ENCODE measurements around the gene SPATA19.

The SPATA19 gene

DNA sequence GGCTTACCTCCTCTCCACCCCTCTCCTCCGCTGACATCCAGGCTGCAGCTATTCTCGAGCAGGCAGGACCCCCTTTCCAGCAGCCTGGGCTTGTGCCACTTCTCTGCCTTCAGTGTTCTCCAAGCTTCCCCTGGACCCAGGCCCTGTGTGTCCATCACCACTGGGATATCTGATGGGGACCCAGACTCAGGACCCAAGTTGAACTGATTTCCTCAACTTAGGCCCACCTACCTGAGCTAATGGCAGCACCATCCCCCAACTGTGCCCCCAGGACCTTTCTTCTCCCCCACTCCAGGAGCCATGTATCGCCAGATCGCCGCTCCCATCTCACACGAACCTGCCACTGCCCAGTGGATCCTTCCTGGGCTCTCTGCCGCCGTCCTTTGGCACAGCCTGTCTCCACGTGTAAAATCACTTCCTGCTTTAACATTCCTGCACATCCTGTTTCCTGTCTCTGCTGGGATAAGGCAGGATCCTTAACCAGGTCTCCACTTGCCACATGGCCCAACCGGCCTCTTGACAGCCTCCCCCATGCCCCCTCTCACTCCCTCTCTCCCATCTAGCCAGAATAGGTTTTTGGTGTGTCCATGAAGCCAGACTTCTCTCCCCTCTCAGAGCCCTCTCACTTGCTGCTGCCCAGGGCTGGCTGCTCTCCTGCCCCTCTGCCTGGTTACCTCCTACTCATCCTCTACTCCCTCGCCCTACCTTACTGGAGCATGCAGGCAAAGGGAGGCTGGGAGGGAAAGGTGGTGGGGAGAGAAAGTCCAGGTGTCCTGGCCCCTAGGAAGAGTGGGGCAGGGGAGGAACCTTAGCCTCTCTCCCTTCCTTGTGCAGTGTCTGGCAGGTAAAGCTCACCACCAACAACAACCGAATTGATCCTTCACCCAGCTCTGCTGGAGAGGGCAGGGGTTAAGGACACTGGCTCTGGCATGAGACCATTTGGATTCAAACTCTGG lies 9.4 kb downstream of the SPATA19 start:
- DNase-seq (ENCODE audit: low read depth) = no peak

DNA sequence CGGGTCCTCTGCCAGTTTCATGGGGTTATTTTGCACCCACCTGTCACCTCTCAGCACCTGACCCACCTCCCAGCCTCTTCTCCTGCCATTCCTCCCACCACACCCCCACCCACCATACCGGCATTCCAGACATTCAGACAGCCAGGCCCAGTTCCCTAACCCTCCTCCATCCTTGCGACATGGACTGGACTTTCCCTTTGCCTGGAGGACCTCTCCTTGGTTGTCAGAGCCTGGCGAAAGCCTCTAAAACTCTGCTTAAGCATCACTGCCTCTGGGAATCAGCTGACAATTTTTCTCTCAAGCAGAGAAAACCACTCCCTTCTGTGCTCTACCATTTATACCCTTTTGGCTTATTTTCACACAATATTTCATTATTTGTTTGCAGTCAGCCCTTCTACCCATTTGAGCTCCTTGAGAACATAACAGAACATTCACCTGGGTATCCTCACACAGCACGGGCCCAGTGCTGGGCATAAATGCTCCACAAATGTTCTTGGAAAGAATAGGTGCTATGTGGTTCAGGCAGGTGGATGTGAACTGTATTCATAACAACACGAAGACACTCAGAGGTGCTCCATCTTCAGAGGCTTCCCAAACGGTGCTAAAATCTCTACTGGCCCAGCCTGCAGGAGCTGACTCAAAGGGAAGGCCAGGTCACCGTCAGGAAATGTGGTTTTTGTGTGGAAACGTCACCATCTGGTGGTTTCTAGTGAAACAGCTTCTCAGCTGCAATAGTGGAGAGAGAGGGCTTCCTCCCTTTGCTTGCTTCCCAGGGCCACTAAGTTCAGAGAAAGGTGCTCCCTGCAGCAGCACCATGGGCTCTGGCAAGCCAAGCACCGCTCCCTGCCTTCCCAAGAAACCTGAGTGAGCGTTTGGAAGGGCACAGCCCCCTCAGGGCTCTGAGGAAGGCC lies 10.4 kb downstream of the SPATA19 start:
- DNase-seq (ENCODE audit: low read depth) = peak; percentile 45

DNA sequence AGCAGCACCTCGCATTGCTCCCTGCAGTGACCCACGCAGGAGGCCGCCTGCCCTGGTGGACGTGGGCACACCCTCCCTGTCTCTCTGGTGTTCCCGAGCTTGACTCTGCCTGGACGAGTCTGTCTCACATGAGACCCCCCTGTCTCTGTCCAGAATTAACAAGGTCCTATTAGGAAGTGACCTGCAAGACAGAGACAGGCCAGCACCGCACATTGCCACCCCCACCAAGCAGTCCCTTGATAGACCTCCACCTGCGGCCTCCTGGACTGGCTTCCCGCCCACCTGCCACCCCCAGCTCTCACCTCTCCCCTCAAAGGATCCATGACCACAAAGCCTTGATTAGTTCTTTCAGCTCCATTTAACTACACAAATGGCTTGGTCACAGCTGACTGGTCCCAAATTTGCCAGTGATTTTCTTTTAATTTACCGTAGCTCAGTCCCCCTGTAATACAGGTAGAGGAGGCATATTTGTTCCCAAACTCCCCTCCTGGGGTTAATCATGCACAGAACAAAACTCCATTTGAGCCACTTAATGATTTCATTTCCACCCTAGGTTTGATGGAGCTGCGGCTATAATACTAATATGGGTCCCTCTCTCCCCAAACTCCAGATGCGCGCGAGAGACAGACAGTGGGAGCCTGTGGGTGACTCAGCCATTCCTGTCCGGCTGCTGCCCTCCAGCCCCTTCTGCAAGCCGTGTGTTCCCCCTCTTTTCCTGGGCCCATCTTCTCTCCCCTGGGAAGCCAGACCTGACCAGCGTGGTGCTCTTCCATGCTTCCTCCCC lies 11.2 kb downstream of the SPATA19 start:
- DNase-seq (ENCODE audit: low read depth) = no peak

DNA sequence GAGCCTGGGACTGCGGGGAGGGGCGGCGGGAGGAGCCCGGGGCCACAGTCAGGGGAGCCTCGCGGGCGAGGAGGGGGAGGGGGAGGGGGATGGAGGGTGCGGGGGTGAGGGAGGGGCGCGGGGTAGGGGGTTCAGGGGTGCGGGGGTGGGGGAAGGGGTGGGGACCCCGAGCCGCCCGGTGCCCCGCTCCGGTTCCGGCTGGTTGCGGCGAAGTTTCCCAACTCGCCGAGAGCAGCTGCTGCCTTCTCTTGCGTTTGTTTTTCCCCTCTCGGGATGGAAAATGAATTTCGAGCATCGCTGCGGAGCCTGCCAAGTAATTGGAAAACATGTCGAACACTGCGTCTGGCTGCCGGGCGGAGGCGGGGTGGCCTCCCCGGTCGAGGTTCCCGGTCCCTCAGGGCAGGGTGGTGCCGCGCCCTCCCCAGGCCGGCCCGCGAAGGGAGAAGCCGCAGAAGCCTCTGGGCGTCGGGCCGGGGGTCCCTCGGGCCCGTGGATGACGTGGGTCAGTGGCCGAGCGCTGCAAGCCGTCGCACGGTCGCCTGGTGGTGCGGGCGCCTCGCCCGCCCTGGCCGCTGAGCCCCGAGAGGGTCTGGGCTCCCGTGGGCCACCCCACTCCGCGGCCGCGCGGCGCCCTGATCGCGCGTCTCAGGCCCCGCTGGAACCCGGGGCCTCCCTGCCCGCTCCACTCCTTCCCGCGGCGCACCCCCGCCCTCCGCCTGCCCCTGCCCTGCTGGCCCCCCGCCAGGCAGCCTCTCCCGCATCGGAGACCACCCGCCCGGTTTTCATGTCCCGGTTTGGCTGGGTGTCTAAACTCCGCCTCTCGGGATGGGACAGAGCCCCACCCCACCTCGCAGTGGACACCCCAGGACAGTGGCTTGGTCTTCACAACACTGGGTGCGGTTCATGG lies 12.1 kb downstream of the SPATA19 start:
- no peak for DNase-seq (ENCODE audit: low read depth)

DNA sequence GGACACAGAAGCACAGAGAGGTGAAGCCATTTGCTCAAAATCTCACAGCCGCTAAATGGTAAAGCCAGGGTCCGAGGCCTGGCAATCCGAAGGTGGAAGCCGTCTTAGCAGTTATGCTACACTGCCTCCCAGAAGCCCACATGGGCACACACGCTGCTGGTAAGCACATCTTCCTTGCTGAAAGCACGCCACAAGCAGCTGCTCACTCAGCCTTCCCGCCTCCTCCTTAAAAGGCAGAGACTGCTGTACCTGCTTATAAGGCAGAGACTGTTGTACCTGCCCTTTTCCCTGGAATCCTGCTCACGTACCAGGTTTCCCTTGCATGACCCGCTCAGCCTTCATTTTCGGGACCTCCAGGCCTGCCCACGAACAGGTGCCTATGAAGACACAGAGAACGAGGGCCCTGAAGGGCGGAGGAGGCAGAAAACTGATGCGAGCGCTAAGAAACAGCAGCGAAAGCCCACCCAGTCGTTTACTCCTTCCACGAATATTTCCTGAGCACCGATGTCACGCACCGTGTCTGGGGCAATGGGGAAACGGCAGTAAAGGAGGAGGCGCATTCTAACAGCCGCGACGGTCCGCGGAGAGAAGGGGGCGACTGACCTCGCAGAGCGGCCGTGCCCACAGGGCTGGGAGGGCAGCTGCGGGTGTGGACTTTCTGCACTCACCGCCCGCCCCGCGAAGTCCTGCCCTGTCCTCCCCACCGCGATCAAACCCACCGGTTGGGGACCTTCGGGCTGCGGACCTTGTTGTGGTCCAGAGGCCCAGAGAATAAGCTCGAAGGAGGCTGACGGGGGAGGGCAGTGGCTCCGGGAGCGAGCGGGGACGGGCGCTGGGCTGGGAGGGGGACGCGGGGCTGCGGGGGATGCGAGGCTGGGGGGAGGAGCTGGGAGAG lies 13.0 kb downstream of the SPATA19 start:
- DNase-seq (ENCODE audit: low read depth) = no peak

DNA sequence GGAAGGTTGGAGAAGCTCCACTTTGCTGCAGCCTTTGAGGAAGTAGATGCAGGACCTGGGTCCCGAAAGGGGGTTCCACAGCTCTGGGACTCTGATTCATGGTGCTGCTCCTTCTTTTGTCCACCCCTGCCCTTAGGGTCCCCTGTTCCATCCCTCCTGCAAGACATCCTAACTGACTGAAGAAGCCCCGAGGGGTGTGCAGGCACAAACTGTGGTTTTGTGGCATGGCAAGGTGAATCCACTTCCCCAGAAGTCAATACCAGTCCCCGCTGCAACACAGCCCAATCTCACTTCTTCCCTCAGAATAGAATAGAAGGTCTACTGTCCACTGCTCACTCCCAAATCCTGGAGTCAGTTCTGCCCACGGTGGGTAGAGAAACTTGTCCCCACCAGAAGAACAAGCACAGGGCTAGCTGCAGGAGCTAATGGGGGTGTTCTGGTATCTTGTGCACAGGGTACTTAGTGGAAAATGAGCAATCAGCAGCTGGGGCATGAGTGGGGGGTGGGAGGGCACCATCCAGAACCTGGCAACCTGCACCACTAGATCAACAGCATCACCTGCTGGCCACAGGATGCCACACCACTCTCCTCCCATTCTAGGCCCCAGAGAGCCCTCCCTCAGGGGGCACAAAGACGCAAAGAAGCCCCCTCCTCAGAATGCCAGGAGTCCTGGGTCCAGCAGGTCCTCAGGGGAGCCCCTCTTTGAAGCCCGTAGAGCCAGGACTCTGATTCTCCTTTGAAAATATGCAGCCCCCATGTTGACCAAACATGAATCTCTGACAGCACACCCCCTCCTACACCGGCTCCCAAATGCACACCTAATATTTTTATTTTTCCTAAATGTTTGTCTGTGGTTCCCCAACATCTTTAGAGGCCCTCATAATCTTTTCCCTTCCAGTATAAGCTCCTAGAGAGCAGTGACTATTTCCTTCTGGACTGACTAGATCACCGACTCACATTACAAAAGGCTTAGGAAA lies 14.1 kb downstream of the SPATA19 start:
- no peak for DNase-seq (ENCODE audit: low read depth)

DNA sequence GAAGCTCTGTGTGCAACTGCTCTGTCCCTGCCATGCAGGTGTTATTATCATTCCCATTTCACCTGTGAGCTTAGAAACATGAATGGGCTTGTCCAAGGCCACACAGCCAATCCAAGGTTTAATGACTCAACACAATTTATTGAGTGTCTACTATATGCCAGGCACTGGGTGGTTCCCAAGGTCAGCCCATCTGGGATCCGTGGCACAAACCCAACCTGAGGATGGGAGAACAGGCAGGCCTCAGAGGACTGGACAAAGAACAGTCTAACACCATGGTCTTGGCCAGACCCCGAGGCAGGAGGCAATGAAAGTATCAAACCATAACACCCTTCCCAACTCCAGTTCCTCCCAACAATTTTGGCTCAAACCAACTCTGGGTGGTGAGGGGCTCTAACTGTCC lies 15.7 kb downstream of the SPATA19 start:
- DNase-seq (ENCODE audit: low read depth) = no peak

DNA sequence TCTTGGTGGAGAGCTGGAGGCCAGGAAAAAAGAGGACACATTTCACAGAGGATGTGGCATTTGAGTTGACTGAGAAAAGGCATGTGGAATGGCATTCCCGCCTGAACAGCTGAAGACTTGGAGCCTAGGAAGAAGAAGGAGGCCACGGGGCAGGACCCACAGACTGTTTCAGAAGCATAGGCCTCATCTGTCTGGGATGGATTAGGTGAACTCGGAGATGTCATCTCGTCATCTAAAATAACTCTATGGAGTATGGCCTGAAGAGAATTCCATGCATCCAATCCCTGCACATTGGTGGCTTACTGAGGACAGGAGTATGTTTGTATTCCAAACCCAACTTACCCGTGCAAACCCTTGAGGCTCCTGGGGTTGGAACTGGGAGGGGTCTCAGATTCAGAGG lies 16.4 kb downstream of the SPATA19 start:
- DNase-seq (ENCODE audit: low read depth) = no peak

DNA sequence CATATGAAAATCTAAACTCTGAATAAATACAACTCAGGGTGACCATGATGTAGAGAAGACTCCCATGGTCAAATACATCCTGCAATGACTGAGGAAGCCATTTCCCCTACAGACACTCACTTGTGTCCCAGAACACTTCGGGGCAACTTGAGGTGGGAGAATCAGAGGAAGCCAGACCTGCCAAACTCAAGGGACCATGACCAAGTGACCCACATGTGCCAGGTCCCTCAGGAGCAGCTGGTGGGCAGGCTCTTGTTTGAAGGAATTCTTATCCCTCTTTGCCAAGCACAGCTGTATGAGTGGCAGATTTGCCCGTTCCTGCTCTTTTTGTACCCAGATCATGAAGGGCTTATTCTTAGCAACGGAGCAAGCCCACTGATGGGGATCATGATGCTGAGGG lies 17.8 kb downstream of the SPATA19 start:
- no peak for DNase-seq (ENCODE audit: low read depth)

DNA sequence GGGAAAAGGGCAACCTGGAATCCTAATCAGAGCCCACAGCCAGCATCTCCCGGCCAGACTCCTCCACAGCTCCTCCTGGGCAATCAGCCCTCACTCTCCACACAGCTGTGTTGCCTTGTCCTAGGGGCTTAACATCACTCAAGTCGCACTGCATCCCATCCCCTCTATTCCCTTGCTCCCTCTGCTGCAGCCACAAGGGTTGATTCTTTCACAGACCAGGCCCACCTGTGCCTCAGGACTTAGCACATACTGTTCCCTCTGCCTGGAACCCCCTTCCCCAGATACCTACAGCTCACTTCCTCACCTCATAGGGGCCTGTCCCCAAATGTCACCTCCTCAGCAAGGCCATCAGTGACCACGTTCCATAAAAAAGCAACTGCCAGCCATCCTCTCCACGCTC lies 18.4 kb downstream of the SPATA19 start:
- DNase-seq (ENCODE audit: low read depth) = no peak

DNA sequence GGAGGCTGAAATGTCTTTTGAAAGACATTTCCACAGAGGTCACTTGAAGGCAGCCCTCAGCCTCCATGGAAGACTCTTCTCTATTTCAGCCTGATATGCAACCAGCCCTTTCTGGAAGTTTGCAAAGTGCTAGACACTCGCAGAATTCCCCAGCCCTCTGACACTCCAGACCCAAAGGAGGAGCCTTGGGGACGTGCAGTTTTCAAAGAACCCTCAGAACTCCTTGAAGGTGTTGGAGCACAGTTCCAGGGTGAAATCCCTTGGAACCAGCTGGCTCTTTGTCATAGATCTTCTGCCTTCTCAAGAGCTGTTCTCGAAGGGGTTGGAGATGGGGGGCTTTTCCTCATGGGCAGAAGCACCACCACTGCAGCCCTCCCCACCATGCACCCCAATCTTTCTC lies 19.6 kb downstream of the SPATA19 start:
- no peak for DNase-seq (ENCODE audit: low read depth)

DNA sequence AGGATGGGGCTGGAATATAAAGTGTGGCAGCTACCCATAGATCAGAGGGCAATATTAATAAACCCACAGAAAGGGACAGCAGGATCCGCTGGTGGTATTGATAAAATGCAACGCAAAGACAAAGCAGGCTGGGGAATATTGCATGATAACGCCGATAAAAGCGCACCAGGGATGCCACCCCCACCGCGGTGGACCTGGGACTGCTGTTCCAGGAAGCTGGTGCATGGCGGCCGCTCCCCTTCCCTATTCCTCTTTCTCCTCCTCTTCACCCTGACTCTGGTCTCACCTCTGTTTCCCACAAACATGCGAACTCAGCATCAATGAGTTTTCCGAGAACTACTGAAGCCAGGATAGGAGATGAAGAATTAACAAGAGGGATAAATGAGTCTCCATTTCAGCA lies 20.2 kb downstream of the SPATA19 start:
- no peak for DNase-seq (ENCODE audit: low read depth)

DNA sequence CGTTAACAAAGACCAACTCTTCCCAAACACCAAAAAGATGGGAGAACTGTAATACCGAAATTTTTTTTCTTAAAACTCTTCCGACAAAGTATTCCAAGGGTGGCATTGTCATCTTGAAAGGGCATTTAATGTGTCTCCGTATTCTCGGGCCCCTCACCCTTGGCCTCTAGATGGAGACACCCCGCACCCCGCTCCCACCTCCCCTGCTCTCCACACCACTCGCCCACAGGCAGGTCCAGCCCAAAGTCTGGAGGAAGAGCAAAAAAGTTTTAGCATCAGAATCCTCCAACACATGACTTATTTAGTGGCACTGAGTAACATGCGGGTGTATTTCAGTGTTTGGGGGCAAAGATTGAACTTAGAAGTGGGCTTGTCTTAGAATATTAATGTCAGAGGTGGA lies 20.7 kb downstream of the SPATA19 start:
- no peak for DNase-seq (ENCODE audit: low read depth)

DNA sequence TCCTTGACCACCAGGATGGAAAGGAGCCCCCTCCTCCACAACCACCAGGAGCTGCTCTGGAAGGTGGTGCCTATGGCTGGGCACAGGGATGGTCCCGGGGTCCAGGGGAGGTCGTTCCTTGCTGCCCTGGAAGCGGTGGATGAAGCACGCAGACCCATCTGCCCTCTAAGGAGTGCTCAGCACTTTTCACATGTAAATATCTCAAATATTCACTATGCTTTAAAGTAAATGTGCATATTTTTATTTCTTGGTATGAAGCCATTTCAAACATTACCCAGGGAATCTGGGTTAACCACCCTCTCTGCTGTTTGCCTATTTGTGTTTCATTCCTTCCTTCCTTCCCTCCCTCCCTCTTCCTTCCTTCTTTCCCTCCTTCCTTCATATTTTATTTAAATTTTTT lies 21.7 kb downstream of the SPATA19 start:
- no peak for DNase-seq (ENCODE audit: low read depth)

DNA sequence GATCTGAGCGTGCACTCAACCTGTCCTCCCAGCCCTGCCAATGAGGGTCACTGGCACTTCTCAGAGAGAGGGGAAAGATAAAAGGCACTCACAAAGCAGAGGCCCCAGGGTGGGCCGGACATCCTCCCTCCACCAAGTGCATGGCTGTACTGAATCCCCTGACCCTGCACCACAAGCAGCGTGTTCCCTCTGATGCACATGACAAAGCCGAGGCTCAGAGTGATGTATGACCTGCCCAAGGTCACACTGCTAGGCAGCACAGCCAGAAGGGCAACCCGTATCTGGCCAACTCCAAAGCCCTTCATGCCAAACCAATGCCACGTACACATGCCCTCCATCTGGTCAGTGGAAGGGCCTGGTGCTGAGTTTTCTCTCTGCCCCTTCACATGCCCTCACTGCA lies 22.1 kb downstream of the SPATA19 start:
- no peak for DNase-seq (ENCODE audit: low read depth)

DNA sequence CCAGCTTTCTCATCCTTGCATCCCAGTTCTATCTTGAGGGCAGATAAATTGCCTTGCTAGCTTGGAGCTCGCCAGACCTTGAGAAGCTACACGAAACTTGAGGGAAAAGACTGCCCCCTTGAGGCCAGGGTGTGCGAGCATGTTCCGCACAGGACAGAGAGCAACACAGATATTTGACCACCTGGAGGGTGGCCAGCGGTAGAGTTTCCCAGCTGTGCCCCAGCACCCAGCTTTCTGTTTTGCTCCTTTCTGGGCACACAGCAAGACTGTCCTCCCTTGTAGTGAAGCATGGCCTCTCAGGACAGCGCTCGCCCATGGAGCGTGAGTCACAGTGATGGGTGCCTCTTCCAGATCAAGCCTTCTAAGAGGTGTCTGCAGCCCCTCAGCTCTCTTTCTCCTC lies 23.5 kb downstream of the SPATA19 start:
- no peak for DNase-seq (ENCODE audit: low read depth)

DNA sequence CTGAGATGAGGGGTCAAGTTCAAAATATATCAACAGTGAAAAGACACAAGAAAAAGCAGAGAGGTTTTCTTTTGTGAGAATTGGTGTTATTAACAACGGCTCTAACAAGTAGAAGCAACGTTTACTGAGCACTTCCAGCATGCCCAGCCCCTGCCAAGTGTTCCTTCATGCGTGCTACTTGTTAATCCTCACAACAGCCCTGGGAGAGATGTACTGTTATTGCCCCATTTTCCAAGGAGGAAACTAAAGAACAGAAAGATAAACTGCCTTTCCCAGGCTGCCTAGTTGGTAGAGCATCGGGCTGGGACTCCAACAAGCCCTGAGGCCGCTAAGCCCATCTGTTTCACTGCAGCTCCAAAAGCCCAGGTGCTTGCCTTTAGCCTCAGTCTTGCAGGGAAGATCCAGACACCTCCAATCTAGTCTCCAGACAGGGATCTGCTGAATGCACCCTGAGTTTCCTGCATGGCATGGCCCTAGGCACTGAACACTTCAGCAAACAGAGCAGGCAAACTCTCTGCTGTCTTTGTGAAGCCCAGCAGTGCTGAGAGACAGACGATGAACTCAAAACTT lies 25.5 kb downstream of the SPATA19 start:
- DNase-seq (ENCODE audit: low read depth) = no peak

DNA sequence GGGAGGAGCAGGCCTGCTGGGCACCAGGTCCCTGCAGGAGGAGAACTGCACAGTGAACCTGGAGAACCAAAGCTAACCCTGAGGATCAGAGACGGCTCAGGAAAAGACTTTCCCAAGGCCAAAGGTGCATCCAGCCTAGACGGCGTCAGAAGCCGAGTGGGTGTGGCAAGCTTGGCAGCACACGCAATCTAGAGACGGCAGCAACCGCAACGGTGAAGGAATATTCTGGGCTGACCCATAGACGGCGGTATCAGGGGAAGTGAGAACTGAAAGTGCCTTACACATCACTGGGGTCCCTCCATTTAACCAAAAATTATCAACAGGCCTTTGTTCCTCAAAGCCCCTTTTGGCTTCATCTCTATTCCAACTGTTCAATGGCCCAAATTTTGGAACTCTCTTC lies 26.2 kb downstream of the SPATA19 start:
- DNase-seq (ENCODE audit: low read depth) = no peak

DNA sequence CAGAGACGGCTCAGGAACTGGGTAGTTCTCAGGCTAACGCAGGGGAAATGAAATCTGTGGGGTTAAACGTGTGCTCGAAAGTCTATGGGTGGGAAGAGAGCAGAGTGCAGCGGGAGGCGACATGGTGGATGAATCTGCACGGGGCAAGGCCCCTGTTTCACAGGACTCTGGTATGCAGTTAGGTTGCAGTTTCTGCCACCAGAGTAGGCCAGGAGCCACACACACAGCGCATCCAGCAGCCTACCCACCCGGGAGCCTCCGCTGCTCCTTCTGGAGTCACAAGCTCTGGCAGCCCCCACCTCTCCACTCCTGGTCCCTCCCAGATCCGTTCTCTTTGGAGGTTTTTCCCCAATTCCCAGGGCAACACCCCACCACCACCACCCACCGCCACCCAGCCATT lies 27.0 kb downstream of the SPATA19 start:
- no peak for DNase-seq (ENCODE audit: low read depth)

Measured in activated T-cell treated with anti-CD3 and anti-CD28 coated beads for 48 hours (primary cell).